Measurements from ENCODE around the gene SLC25A21.

SLC25A21 gene

DNA sequence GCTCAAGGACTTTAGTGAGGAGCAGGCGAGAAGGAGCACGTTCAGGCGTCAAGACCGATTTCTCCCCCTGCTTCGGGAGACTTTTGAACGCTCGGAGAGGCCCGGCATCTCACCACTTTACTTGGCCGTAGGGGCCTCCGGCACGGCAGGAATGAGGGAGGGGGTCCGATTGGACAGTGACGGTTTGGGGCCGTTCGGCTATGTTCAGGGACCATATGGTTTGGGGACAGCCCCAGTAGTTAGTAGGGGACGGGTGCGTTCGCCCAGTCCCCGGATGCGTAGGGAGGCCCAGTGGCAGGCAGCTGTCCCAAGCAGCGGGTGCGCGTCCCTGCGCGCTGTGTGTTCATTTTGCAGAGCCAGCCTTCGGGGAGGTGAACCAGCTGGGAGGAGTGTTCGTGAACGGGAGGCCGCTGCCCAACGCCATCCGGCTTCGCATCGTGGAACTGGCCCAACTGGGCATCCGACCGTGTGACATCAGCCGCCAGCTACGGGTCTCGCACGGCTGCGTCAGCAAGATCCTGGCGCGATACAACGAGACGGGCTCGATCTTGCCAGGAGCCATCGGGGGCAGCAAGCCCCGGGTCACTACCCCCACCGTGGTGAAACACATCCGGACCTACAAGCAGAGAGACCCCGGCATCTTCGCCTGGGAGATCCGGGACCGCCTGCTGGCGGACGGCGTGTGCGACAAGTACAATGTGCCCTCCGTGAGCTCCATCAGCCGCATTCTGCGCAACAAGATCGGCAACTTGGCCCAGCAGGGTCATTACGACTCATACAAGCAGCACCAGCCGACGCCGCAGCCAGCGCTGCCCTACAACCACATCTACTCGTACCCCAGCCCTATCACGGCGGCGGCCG lies 509.6 kb downstream of the SLC25A21 start:
- DNase-seq (ENCODE audit: low read depth, low spot score): no peak

GRCh38 chr14:36662258-36662542 lies 510.2 kb downstream of the SLC25A21 start:
- no peak for DNase-seq (ENCODE audit: low read depth, low spot score)

GRCh38 chr14:36661506-36662257 lies 510.7 kb downstream of the SLC25A21 start, which contains the start of gene PAX9:
TSS of gene PAX9 (plus strand) at chr14:36661860. CDS start at chr14:36662090, 230 bp downstream.
- DNase-seq (ENCODE audit: low read depth, low spot score): no peak

- DNase-seq (ENCODE audit: low read depth, low spot score): no peak
Measured at GRCh38 chr14:36660736-36661505, 511.5 kb downstream of the SLC25A21 start.

DNA sequence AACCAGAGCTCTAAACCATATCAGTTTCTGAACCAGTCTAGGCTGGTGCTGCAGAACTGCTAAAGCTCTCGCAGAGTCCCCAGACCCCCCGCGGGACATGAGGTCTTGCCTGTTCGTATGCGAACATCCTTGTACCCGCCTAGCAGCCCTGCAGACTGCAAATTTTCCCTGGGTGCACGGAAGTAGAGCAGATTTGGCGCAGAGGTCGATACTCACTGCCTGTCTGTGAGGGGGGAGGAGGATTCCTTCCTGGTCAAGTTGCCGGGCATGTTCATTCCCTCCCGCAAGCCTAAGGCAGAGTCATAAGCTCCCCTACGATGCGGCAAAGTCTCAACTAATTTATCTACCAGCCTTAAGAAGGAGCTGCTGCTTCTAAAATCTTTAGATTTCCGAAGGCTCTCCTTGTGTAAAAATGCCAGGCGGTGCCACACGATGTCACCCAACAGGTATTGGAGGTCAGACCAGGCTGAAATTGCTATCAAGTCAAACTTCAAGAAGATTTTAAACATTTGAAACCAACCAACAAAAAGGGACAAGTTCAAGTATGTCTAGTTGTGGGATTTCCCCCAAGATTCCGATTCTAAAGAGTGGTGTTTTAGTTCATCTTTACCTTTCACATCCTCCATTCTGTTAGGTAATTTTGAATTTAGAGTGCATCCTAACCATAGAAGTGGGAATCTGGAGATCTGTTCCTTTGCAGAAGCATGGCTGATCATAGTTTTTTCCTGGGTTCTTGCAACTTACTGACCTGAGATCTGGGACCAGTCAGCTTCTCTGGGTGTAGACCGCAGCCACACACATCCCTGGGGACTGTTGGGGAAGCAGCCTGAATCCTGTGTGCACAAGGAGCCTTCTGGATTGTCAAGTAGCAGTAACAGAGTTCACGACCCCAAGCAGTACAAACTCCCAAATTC lies 512.3 kb downstream of the SLC25A21 start:
- no peak for DNase-seq (ENCODE audit: low read depth, low spot score)

DNA sequence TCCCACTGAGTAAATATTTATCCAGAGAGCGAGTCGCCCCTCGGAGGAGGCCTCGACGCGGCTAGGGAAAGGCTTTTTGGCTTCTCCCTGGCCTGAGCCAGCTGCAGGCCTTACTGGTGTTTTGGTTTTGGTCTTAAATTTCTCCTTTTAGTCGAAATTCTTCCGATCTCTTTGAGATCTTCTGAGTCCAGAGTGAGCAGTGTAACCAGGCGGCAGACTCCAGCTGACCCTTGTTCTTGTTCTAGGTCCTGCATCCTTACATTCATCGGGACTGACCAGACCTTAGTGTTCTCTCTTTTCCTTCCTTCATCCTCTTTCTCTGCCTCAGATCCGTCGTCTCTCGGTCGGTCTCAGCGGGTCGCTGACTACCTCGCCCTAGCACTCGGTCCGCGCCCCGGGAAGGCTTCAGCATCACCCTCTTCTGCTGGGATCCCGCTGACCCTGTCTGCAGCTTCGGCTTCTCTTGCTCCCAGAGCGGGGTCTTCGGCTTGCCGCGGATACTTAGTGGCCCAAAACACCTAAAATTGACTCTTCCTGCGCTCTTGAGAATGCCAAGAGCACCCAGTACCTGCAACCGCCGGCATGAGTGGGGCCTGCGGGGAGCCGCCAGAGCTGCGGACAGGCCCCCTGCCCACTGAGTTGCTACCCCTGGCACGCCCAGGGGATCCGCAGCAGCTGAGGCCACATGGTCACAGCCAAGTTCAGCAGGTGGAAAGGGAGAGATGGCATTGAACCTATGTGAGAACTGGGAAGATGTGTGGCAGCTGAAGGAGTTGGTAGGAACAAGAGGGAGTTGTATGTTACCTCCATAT lies 513.2 kb downstream of the SLC25A21 start:
- no peak for DNase-seq (ENCODE audit: low read depth, low spot score)

- DNase-seq (ENCODE audit: low read depth, low spot score): no peak
Measured at GRCh38 chr14:36658123-36659009, 514.0 kb downstream of the SLC25A21 start.

- no peak for DNase-seq (ENCODE audit: low read depth, low spot score)
Measured at GRCh38 chr14:36657399-36658122, 514.8 kb downstream of the SLC25A21 start.

- no peak for DNase-seq (ENCODE audit: low read depth, low spot score)
Measured at GRCh38 chr14:36656687-36657398, 515.6 kb downstream of the SLC25A21 start.

GRCh38 chr14:36655963-36656686 lies 516.3 kb downstream of the SLC25A21 start:
- no peak for DNase-seq (ENCODE audit: low read depth, low spot score)

DNA sequence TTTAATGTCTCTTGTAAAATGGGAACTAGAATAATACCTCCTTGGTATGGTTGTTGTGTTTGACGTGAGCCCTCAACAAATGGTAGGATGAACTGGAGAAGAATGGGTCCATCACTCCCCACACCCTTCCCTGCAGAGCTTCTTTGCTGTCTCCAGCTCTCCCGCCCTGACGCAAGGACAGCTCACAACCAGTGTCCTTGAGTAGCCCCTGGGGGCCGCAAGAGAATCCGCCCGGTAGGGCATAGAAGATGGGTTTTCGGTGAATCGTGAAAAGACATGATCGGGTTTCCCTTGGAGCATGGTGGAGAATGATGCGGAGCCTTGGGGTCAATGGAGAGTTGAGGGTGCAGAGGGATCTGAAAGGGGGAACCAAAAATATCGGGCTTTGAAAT lies 516.8 kb downstream of the SLC25A21 start:
- no peak for DNase-seq (ENCODE audit: low read depth, low spot score)

- DNase-seq (ENCODE audit: low read depth, low spot score): no peak
Measured at GRCh38 chr14:36654794-36655381, 517.5 kb downstream of the SLC25A21 start.

DNA sequence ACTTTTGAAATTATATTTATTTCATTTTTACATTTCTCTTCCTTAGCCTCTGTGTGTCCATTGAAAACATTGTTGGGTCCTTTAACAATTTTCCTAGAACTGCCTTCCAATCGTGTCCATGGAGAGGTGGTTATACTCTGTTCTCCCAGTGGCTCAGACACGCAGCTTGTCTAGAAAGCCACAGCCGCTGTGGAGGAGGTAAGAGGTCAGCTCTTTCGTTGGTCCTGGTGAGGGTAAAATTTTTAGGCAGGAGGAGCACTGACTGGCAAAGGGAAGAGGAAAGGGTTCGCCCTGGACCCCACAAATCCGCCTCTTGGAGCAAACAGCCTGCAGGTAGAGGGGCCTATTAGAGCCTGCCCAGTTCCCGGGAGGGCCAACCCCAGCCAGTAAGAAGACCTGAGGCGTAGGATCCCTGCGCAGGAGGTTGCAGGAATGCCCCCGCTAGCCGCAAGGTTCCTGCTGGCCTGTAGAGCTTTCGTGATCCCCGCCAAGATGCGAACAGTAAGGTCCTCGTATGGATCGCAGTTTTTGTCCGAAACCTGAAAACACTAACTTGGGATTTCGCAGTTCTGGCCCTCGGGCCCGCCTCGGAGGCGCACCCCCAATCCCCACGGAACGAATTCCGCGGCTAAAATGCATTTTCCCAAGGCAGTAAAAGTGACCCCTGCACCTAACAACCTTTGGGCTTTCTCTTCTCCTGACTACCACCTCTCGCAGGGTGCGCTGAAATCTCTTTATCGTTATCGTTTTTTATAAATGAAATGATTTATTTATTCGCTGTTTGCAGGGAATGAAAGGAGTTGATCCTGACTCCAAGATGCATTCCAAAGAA lies 518.2 kb downstream of the SLC25A21 start:
- no peak for DNase-seq (ENCODE audit: low read depth, low spot score)

DNA sequence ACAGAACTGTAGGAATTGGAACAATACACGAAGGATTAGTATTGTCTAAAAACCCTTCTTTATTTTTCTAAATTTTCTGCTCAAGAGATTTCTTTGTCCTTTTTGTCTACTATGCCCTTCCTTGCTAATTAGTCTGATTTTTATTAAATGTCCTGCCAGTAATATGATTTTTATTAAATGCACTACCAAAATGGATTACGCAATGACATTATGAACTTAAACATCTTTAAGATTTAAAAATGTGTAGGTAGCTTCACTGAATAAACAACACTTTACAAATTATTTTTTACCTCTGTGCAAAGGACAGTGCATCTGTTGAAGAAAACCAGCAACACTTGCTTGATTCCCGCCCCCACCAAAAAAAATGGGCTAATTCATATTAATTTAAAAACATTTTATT lies 519.0 kb downstream of the SLC25A21 start:
- no peak for DNase-seq (ENCODE audit: low read depth, low spot score)

- no peak for DNase-seq (ENCODE audit: low read depth, low spot score)
Measured at GRCh38 chr14:36652542-36653201, 519.7 kb downstream of the SLC25A21 start.

All from activated naive CD8-positive, alpha-beta T cell treated with anti-CD3 and anti-CD28 coated beads, Interleukin-2, amount 50 U/mL, for 16 hours (primary cell).